CD4-positive, CD25-positive, alpha-beta regulatory T cell (primary cell): ENCODE measurements around the gene PDE4DIP. TPM values are rescaled to one million over a fixed set of nuclear protein-coding genes. Genes with fewer than 3 reads are reported as not detected.
"Not testable (repeated sequence)": the region's sequence is repeated elsewhere in the genome, so short reads cannot be mapped to it uniquely, and the experiment has no call there.

Experiments
- ATAC-seq, 2 donors: fragments of 150-1000 bp; cut with Tn5 transposase; one replicate each; pipeline ENCODE4 v1.10.0; 2021; ENCODE audit warnings: low read depth in 2 of 2, moderate number of reproducible peaks in 2 of 2, moderate library complexity in 1 of 2
- DNase-seq, 3 donors: peaks; one replicate each; pipeline versions ENCODE4 v3.0.0 to v3.0.0-alpha.2; 2012 to 2022; ENCODE audit warnings: mixed read lengths in 1 of 3
- H3K27ac ChIP-seq: one replicate; pipeline ENCODE4 v1.7.0; 2013; ENCODE audit warnings: mild to moderate bottlenecking, low read length; ENCODE audit not compliant: insufficient read depth, poor library complexity, severe bottlenecking
- H3K27me3 ChIP-seq: one replicate; pipeline ENCODE4 v1.7.0; 2013; ENCODE audit warnings: low read length; ENCODE audit not compliant: control insufficient read depth, insufficient read depth
- H3K36me3 ChIP-seq: one replicate; pipeline ENCODE4 v1.7.0; 2013; ENCODE audit warnings: mild to moderate bottlenecking, low read length, moderate library complexity; ENCODE audit not compliant: control insufficient read depth, insufficient read depth
- H3K4me1 ChIP-seq: 2 replicates; pipeline ENCODE4 v1.7.0; 2013; ENCODE audit warnings: mild to moderate bottlenecking, low read length; ENCODE audit not compliant: insufficient read depth, control insufficient read depth, poor library complexity, severe bottlenecking
- H3K4me3 ChIP-seq: one replicate; pipeline ENCODE4 v1.7.0; 2013; ENCODE audit warnings: low read depth, mild to moderate bottlenecking, low read length, moderate library complexity
- H3K9me3 ChIP-seq, 2 experiments: 1 replicate in 1 of 2; 2 replicates in 1 of 2; pipeline ENCODE4 v1.7.0; 2013; ENCODE audit warnings: low read length in 2 of 2, mild to moderate bottlenecking in 1 of 2, moderate library complexity in 1 of 2; ENCODE audit not compliant: control insufficient read depth in 2 of 2
- H3K27ac Mint-ChIP-seq, 3 donors: one replicate each; pipeline ENCODE4 v1.8.0; 2020 to 2022; ENCODE audit warnings: mild to moderate bottlenecking in 3 of 3, mixed read lengths in 3 of 3, moderate library complexity in 2 of 3
- H3K27me3 Mint-ChIP-seq: one replicate; pipeline ENCODE4 v1.8.0; 2022; ENCODE audit warnings: mild to moderate bottlenecking, mixed read lengths
- H3K36me3 Mint-ChIP-seq: one replicate; pipeline ENCODE4 v1.8.0; 2020; ENCODE audit warnings: mixed read lengths
- H3K4me1 Mint-ChIP-seq, 4 donors: one replicate each; pipeline ENCODE4 v1.8.0; 2020 to 2022; ENCODE audit warnings: mixed read lengths in 4 of 4, mild to moderate bottlenecking in 1 of 4
- H3K4me3 Mint-ChIP-seq, 4 donors: one replicate each; pipeline ENCODE4 v1.8.0; 2020 to 2022; ENCODE audit warnings: mild to moderate bottlenecking in 4 of 4, mixed read lengths in 4 of 4, moderate library complexity in 3 of 4
- H3K9me3 Mint-ChIP-seq, 7 donors: one replicate each; pipeline ENCODE4 v1.8.0; 2020 to 2022; ENCODE audit warnings: mixed read lengths in 7 of 7, mild to moderate bottlenecking in 3 of 7, moderate library complexity in 2 of 7
- polyA plus RNA-seq, 4 donors: library from polyadenylated mRNA; unstranded; fragments of 300-500 nt; fragmentation: Illumina TruSeq; gene quantifications; one replicate each; pipeline ENCODE4 v1.2.3, GENCODE V29; 2021
- total RNA-seq: library from RNA; stranded (reverse); gene quantifications from one replicate; pipeline ENCODE4 v1.2.3, GENCODE V29; 2022

The PDE4DIP gene
- total and polyA plus RNA-seq, 5 donors from 2014 or later = 22.3 to 50.8 (median 34.2) TPM

- H3K4me1 ChIP-seq, H3K4me1 Mint-ChIP-seq, H3K27ac Mint-ChIP-seq, ATAC-seq, H3K4me3 ChIP-seq, H3K4me3 Mint-ChIP-seq, H3K36me3 Mint-ChIP-seq, H3K9me3 ChIP-seq, H3K27me3 Mint-ChIP-seq, H3K27ac ChIP-seq, H3K27me3 ChIP-seq, H3K36me3 ChIP-seq, H3K9me3 Mint-ChIP-seq, DNase-seq: not testable (repeated sequence)
Observed at GRCh38 chr1:148874408-148875388, 30.5 kb downstream of the PDE4DIP start.

- not testable (repeated sequence) for H3K36me3 ChIP-seq, H3K9me3 ChIP-seq, H3K4me1 ChIP-seq, H3K4me1 Mint-ChIP-seq, DNase-seq, H3K27me3 Mint-ChIP-seq, ATAC-seq, H3K36me3 Mint-ChIP-seq, H3K9me3 Mint-ChIP-seq, H3K27me3 ChIP-seq, H3K27ac Mint-ChIP-seq, H3K27ac ChIP-seq, H3K4me3 ChIP-seq, H3K4me3 Mint-ChIP-seq
Observed at GRCh38 chr1:148879812-148880416, 35.7 kb downstream of the PDE4DIP start.

GRCh38 chr1:148881261-148881660 is 37.0 kb downstream of the PDE4DIP start:
- not testable (repeated sequence) for H3K4me3 ChIP-seq, H3K36me3 ChIP-seq, H3K4me1 ChIP-seq, H3K27ac ChIP-seq, H3K9me3 ChIP-seq, H3K4me3 Mint-ChIP-seq, ATAC-seq, H3K27ac Mint-ChIP-seq, H3K4me1 Mint-ChIP-seq, H3K36me3 Mint-ChIP-seq, H3K9me3 Mint-ChIP-seq, H3K27me3 Mint-ChIP-seq, H3K27me3 ChIP-seq, DNase-seq

- ATAC-seq, H3K36me3 ChIP-seq, H3K4me1 Mint-ChIP-seq, H3K27me3 Mint-ChIP-seq, H3K9me3 ChIP-seq, H3K4me3 Mint-ChIP-seq, H3K4me1 ChIP-seq, H3K27ac Mint-ChIP-seq, H3K9me3 Mint-ChIP-seq, H3K4me3 ChIP-seq, H3K36me3 Mint-ChIP-seq, H3K27ac ChIP-seq, DNase-seq, H3K27me3 ChIP-seq: not testable (repeated sequence)
Observed at GRCh38 chr1:148885219-148885618, 41.0 kb downstream of the PDE4DIP start.

GRCh38 chr1:148886293-148886692 is 42.1 kb downstream of the PDE4DIP start:
- not testable (repeated sequence) for H3K27me3 Mint-ChIP-seq, H3K4me1 ChIP-seq, H3K4me1 Mint-ChIP-seq, H3K27ac ChIP-seq, H3K9me3 ChIP-seq, H3K4me3 Mint-ChIP-seq, H3K36me3 Mint-ChIP-seq, H3K27ac Mint-ChIP-seq, H3K9me3 Mint-ChIP-seq, DNase-seq, H3K4me3 ChIP-seq, ATAC-seq, H3K27me3 ChIP-seq, H3K36me3 ChIP-seq

- not testable (repeated sequence) for H3K27me3 ChIP-seq, DNase-seq, H3K4me1 Mint-ChIP-seq, H3K27me3 Mint-ChIP-seq, H3K27ac Mint-ChIP-seq, ATAC-seq, H3K4me3 ChIP-seq, H3K9me3 ChIP-seq, H3K36me3 Mint-ChIP-seq, H3K27ac ChIP-seq, H3K9me3 Mint-ChIP-seq, H3K4me3 Mint-ChIP-seq, H3K4me1 ChIP-seq, H3K36me3 ChIP-seq
Observed at GRCh38 chr1:148888597-148888996, 44.4 kb downstream of the PDE4DIP start.

- not testable (repeated sequence) for H3K4me3 ChIP-seq, H3K36me3 Mint-ChIP-seq, H3K9me3 ChIP-seq, H3K4me1 Mint-ChIP-seq, H3K27me3 Mint-ChIP-seq, H3K27ac ChIP-seq, H3K36me3 ChIP-seq, ATAC-seq, DNase-seq, H3K4me3 Mint-ChIP-seq, H3K27me3 ChIP-seq, H3K4me1 ChIP-seq, H3K27ac Mint-ChIP-seq, H3K9me3 Mint-ChIP-seq
Observed at GRCh38 chr1:148889267-148890074, 45.2 kb downstream of the PDE4DIP start.
